Astrocyte of the cerebellum (primary cell): ENCODE data around the gene CPNE8.

Source experiments
- DNase-seq: peaks from one replicate; pipeline ENCODE4 v3.0.0-alpha.2; 2011; ENCODE audit warnings: low read depth
- H3K4me3 ChIP-seq: 2 replicates; pipeline ENCODE4 v1.5.1; 2011; ENCODE audit warnings: mild to moderate bottlenecking, low read depth, low read length, moderate library complexity
- in situ Hi-C: cut with HindIII; loops from 2 replicates; pipeline ENCODE4 v1.10.0; 2017; ENCODE audit warnings: low sequenced_read_pairs
- TF ChIP-seq, protein P1 (sequence below): IDR thresholded peaks from 2 replicates; pipeline ENCODE4 v1.5.1; 2012; ENCODE audit warnings: low read length, low read depth, moderate library complexity, mild to moderate bottlenecking; ENCODE audit errors: missing control alignments

Gene CPNE8

DNA sequence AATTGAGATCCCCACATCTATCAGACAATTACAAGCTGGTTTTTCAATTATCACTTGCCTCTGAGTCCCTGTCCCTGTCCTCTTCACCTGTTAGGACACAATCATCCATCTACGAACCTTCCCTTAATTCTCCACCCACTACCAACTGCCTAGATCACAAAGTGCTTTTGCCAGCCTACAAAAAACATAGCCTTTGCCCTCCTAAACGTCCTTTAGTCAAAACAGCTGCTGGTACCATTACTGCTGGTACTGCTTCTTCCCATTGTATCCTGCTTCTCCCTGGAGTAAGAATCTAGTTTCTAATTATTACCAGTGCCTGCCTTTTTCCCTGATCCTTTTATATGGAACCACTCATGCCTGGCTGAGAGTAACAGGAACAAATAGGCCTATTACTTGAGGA is 82.1 kb downstream of the CPNE8 start:
- no peak for DNase-seq
- TF ChIP-seq, protein P1, sequence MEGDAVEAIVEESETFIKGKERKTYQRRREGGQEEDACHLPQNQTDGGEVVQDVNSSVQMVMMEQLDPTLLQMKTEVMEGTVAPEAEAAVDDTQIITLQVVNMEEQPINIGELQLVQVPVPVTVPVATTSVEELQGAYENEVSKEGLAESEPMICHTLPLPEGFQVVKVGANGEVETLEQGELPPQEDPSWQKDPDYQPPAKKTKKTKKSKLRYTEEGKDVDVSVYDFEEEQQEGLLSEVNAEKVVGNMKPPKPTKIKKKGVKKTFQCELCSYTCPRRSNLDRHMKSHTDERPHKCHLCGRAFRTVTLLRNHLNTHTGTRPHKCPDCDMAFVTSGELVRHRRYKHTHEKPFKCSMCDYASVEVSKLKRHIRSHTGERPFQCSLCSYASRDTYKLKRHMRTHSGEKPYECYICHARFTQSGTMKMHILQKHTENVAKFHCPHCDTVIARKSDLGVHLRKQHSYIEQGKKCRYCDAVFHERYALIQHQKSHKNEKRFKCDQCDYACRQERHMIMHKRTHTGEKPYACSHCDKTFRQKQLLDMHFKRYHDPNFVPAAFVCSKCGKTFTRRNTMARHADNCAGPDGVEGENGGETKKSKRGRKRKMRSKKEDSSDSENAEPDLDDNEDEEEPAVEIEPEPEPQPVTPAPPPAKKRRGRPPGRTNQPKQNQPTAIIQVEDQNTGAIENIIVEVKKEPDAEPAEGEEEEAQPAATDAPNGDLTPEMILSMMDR: no peak

DNA sequence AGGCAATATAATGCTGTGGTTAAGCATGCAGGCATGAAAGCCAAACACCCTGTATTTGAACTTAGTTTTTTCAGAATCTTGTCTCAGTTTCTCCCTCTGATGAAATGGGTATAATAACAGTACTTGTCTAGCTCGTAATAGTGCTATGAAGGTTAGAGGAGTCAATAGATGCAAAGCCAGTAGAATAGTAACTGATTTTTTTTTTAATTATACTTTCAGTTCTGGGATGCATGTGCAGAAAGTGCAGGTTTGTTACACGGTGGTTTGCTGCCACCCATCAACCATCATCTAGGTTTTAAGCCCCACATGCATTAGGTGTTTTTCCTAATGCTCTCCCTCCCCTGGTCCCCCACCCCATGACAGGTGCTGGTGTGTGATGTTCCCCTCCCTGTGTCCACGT is 87.4 kb downstream of the CPNE8 start:
- TF ChIP-seq, protein P1: no peak
- no peak for DNase-seq
- no peak overlapping the region for H3K4me3 ChIP-seq
- in situ Hi-C loops: no loop called here

More for the DNA sequence above, 82.1 kb downstream of the CPNE8 start:
- no peak overlapping the region for H3K4me3 ChIP-seq
- in situ Hi-C loops: no loop called here

DNA sequence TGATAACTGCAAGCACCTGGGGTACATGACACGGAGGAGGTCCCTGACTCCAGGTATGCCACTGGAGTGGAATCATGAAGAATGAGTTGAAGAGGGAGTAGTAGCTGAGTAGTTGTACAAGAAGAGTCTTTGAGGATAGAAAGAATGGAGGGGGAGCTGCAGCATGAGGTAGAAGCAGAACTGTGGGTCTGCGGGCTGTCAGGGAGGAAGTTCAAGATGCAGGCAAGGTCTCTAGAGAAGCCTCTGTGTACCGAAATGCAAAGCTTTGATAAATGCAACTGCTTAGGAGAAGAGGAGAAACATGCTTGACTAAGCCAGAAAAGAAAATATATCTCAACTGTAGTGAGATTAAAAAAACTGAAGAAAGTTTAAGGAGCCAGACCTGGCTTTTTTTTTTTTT is 91.5 kb downstream of the CPNE8 start:
- DNase-seq: no peak
- in situ Hi-C loops: no loop called here
- TF ChIP-seq, protein P1: no peak
- no peak overlapping the region for H3K4me3 ChIP-seq

DNA sequence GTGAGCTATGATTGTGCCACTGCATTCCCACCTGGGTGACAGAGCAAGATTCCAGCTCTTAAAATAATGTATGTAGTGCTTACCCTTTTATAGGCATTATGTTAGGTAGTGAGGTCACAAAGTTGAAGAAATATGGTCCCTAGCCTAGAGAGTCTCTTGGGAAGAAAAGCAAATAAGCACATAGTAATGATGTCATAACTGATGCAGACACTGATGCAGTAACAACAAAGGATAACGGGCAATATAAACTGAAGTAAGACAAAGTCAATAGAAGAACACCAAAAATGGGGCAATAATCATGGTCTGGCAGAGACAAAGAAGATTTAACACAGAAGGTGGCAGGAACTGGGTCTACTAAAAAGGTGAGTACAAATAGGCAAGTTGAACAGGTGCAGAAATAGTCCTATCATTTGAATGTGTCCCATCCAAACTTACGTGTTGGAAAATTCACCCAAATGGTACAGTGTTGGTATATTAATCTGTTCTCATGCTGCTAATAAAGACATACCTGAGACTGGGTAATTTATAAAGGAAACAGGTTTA is 93.5 kb downstream of the CPNE8 start:
- in situ Hi-C loops: no loop called here
- H3K4me3 ChIP-seq: no peak overlapping the region
- TF ChIP-seq, protein P1: no peak
- DNase-seq: no peak

DNA sequence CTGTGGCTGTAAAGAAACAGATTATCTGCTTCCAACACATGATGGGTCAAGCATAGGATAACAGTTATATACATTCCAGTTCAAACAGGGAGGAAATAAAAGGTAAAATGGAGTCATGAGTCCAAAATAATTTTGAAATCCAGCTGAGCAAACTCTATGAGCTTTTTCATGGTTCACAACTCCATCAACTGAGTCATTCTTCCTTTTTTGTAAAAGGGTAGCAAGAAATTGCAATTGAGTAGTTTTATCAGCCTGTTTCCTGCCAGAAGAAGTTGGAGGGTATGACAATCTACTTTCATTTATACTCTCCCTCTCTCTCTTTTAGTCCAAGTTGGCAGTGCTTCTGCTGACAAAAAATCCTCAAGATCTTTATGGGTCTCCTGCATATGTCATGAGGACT is 95.6 kb downstream of the CPNE8 start:
- TF ChIP-seq, protein P1: no peak
- in situ Hi-C loops: no loop called here
- DNase-seq: no peak
- no peak overlapping the region for H3K4me3 ChIP-seq

DNA sequence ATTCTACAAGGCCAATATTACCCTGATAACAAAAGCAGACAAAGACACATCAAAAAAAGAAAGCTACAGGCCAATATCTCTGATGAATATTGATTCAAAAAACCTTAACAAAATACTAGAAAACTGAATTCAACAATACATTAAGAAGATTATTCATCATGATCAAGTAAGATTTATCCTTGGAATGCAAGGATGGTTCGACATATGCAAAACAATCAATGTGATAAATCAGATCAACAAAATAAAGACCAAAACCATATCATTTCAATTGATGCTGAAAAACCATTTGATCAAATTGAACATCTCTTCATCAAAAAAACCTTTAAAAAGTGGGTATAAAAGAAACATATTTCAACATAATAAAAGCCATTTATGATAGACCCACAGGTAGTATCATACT is 117.3 kb downstream of the CPNE8 start:
- TF ChIP-seq, protein P1: no peak
- H3K4me3 ChIP-seq: no peak overlapping the region
- DNase-seq: no peak
- in situ Hi-C loops: no loop called here

DNA sequence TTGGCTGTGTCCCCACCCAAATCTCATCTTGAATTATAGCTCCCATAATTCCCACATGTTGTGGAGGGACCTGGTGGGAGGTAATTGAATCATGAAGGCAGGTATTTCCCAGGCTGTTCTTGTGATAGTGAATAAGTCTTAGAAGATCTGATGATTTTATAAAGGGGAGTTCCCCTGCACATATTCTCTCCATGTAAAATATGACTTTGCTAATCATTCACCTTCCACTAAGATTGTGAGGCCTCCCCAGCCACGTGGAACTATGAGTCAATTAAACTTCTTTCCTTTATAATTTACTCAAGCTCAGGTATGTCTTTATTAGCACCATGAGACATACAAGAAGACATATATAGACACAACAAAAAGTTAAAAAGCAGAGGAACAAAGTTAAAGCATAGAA is 120.0 kb downstream of the CPNE8 start:
- TF ChIP-seq, protein P1: no peak
- in situ Hi-C loops: no loop called here
- DNase-seq: no peak
- H3K4me3 ChIP-seq: no peak overlapping the region
